ENCODE data around the gene SMIM12. TPM values are rescaled to one million over a fixed set of nuclear protein-coding genes. Genes with fewer than 3 reads are reported as not detected.

The SMIM12 gene
- total RNA-seq, 1 donor from 2014 or later = 33.6 TPM

- intact Hi-C loops (cut with micrococcal nuclease) = no loop called here
- ATAC-seq = no peak
Measured at GRCh38 chr1:34879230-34879629, 19.7 kb upstream of the SMIM12 start.

GRCh38 chr1:34876406-34876805 lies 16.9 kb upstream of the SMIM12 start:
- no peak for ATAC-seq
- intact Hi-C loops (cut with micrococcal nuclease) = no loop called here
- no peak for DNase-seq

More at GRCh38 chr1:34879230-34879629, 19.7 kb upstream of the SMIM12 start:
- no peak for DNase-seq

- ATAC-seq (no peak), DNase-seq (no peak)
- intact Hi-C loops (cut with micrococcal nuclease) = no loop called here
Measured at GRCh38 chr1:34874296-34874952, 14.9 kb upstream of the SMIM12 start.

- ATAC-seq (no peak), DNase-seq (no peak)
- intact Hi-C loops (cut with micrococcal nuclease) = no loop called here
Measured at GRCh38 chr1:34872133-34872503, 12.6 kb upstream of the SMIM12 start.

- intact Hi-C loops (cut with micrococcal nuclease) = no loop called here
- DNase-seq = no peak
- no peak for ATAC-seq
Measured at GRCh38 chr1:34871443-34872132, 12.0 kb upstream of the SMIM12 start.

GRCh38 chr1:34870395-34870794 lies 10.8 kb upstream of the SMIM12 start:
- DNase-seq (no peak), ATAC-seq (no peak)
- intact Hi-C loops (cut with micrococcal nuclease) = no loop called here

GRCh38 chr1:34869760-34870159 lies 10.2 kb upstream of the SMIM12 start:
- ATAC-seq = no peak
- DNase-seq = no peak
- intact Hi-C loops (cut with micrococcal nuclease) = no loop called here

- ATAC-seq (no peak), DNase-seq (no peak)
- intact Hi-C loops (cut with micrococcal nuclease) = no loop called here
Measured at GRCh38 chr1:34868230-34869049, 8.9 kb upstream of the SMIM12 start.

- intact Hi-C loops (cut with micrococcal nuclease) = no loop called here
- DNase-seq = peak; percentile 34
- ATAC-seq = peak; percentile 6
Measured at GRCh38 chr1:34867415-34867814, 7.9 kb upstream of the SMIM12 start.

GRCh38 chr1:34866762-34867109 lies 7.2 kb upstream of the SMIM12 start:
- ATAC-seq (no peak), DNase-seq (no peak)
- intact Hi-C loops (cut with micrococcal nuclease) = no loop called here

- DNase-seq = peak; percentile 94
Measured at GRCh38 chr1:34865981-34866761, 6.6 kb upstream of the SMIM12 start.

GRCh38 chr1:34865573-34865972 lies 6.0 kb upstream of the SMIM12 start:
- peak; percentile 41 for DNase-seq
- intact Hi-C loops (cut with micrococcal nuclease) = no loop called here

More at GRCh38 chr1:34865981-34866761, 6.6 kb upstream of the SMIM12 start:
- ATAC-seq = peak; percentile 86
- intact Hi-C loops (cut with micrococcal nuclease) = no loop called here

GRCh38 chr1:34864759-34865158 lies 5.2 kb upstream of the SMIM12 start:
- ATAC-seq (no peak), DNase-seq (no peak)
- intact Hi-C loops (cut with micrococcal nuclease) = no loop called here

More at GRCh38 chr1:34865573-34865972, 6.0 kb upstream of the SMIM12 start:
- peak; percentile 9 for ATAC-seq

GRCh38 chr1:34863501-34863900 lies 4.0 kb upstream of the SMIM12 start:
- ATAC-seq (no peak), DNase-seq (no peak)
- intact Hi-C loops (cut with micrococcal nuclease) = no loop called here

GRCh38 chr1:34858901-34859445 lies 576 bp downstream of the SMIM12 start:
- intact Hi-C loops (cut with micrococcal nuclease) = no loop called here
- peak; percentile 32 for DNase-seq
- ATAC-seq = no peak

- DNase-seq (no peak), ATAC-seq (no peak)
- intact Hi-C loops (cut with micrococcal nuclease) = no loop called here
Measured at GRCh38 chr1:34856697-34857096, 2.9 kb downstream of the SMIM12 start.

GRCh38 chr1:34852677-34853217 lies 6.8 kb downstream of the SMIM12 start:
- DNase-seq = peak; percentile 85
- intact Hi-C loops (cut with micrococcal nuclease) = loop anchor here (5.0 kb wide), 1 partner anchor 65 kb away; no protein-coding TSS in a partner anchor
- ATAC-seq = peak; percentile 92

- ATAC-seq = peak; percentile 67
- intact Hi-C loops (cut with micrococcal nuclease) = loop anchor here (5.0 kb wide), 1 partner anchor 64 kb away; no protein-coding TSS in a partner anchor
Measured at GRCh38 chr1:34851431-34852105, 8.0 kb downstream of the SMIM12 start.

More at GRCh38 chr1:34851431-34852105, 8.0 kb downstream of the SMIM12 start:
- DNase-seq = peak; percentile 84
